Endothelial cell of umbilical vein (primary cell): ENCODE measurements around the gene PHACTR1. TPM values are rescaled to one million over a fixed set of nuclear protein-coding genes. Genes with fewer than 3 reads are reported as not detected.
"Not testable (repeated sequence)": the region's sequence is repeated elsewhere in the genome, so short reads cannot be mapped to it uniquely, and the experiment has no call there.

Experiments used
- BruUV-seq: library from RNA; stranded (reverse); fragments of 400-500 nt; replicated peaks from 2 replicates; lab custom pipeline; 2021; lab: Mats Ljungman, UMichigan
- CTCF ChIA-PET: fragments of 300-600, 350-600 bp; sonication (Branson Sonifier 250); formaldehyde crosslinking; loops from one replicate; lab custom pipeline; 2021; ENCODE audit warnings: antibody characterized with exemption, inconsistent platforms; lab: Charles Lee
- POLR2A ChIA-PET: fragments of 300-600, 350-600 bp; sonication (Branson Sonifier 250); formaldehyde crosslinking; loops from one replicate; lab custom pipeline; 2021; ENCODE audit warnings: antibody characterized with exemption, inconsistent platforms; lab: Charles Lee
- DNase-seq: peaks from one replicate; pipeline ENCODE4 v3.0.0-alpha.2; 2011; ENCODE audit warnings: low read depth, low spot score
- FAIRE-seq: peaks from 2 replicates; lab custom pipeline; 2011; peaks lifted over from hg19 to GRCh38; lab: Jason Lieb, UNC
- H2AFZ ChIP-seq: 2 replicates; pipeline ENCODE4 v1.6.0; 2012; ENCODE audit warnings: low read depth, low read length, control low read depth, inconsistent platforms
- H3K27ac ChIP-seq: 2 replicates; pipeline ENCODE4 v1.5.1; 2011; ENCODE audit warnings: low read depth, mild to moderate bottlenecking, control low read depth, low read length, moderate library complexity; ENCODE audit not compliant: insufficient read depth
- H3K27me3 ChIP-seq, 2 experiments: 2 replicates each; pipeline versions ENCODE4 v1.6.0 to v1.6.1; 2011; ENCODE audit warnings: low read length in 2 of 2, mixed read lengths in 1 of 2; ENCODE audit not compliant: control insufficient read depth in 2 of 2, insufficient read depth in 2 of 2
- H3K36me3 ChIP-seq, 2 experiments: 2 replicates in 1 of 2; 3 replicates in 1 of 2; pipeline ENCODE4 v1.5.1; 2011; ENCODE audit warnings: low read length in 2 of 2, mild to moderate bottlenecking in 1 of 2, moderate library complexity in 1 of 2; ENCODE audit not compliant: control insufficient read depth in 2 of 2, insufficient read depth in 2 of 2; ENCODE audit errors: extremely low read depth in 1 of 2
- H3K4me1 ChIP-seq: 3 replicates; pipeline ENCODE4 v1.5.1; 2011; ENCODE audit warnings: mild to moderate bottlenecking, low read length; ENCODE audit not compliant: control insufficient read depth, insufficient read depth; ENCODE audit errors: extremely low read depth
- H3K4me2 ChIP-seq: 2 replicates; pipeline ENCODE4 v1.6.1; 2011; ENCODE audit warnings: low read length, control low read depth, mixed read lengths; ENCODE audit not compliant: insufficient read depth
- H3K4me3 ChIP-seq, 3 experiments: fragments of 200-600 bp in 1 of 3; sonication (generic), shearing (Covaris generic) in 1 of 3; replicated peaks in 1 of 3; 2 replicates each; pipeline ENCODE4 v1.5.1; 2011 to 2016; ENCODE audit warnings: control low read depth in 3 of 3, low read length in 3 of 3, mild to moderate bottlenecking in 2 of 3, inconsistent platforms in 1 of 3, low read depth in 1 of 3, moderate library complexity in 1 of 3; ENCODE audit not compliant: insufficient read depth in 1 of 3
- H3K79me2 ChIP-seq: 2 replicates; pipeline ENCODE4 v1.6.0; 2012; ENCODE audit warnings: low read length, inconsistent platforms; ENCODE audit not compliant: control insufficient read depth, insufficient read depth
- H3K9ac ChIP-seq: replicated peaks from 2 replicates; pipeline ENCODE3; 2011; ENCODE audit warnings: low read length, control low read depth; ENCODE audit not compliant: insufficient read depth; ENCODE audit errors: extremely low read depth
- H3K9me1 ChIP-seq: replicated peaks from 3 replicates; pipeline ENCODE4 v1.6.0; 2011; ENCODE audit warnings: mild to moderate bottlenecking, low read length; ENCODE audit not compliant: control insufficient read depth, insufficient read depth; ENCODE audit errors: extremely low read depth
- H3K9me3 ChIP-seq: replicated peaks from 2 replicates; pipeline ENCODE4 v1.5.1; 2012; ENCODE audit warnings: low read length, inconsistent platforms; ENCODE audit not compliant: control insufficient read depth, insufficient read depth
- H4K20me1 ChIP-seq: replicated peaks from 2 replicates; pipeline ENCODE3; 2011; ENCODE audit warnings: mild to moderate bottlenecking, low read length; ENCODE audit not compliant: control insufficient read depth, insufficient read depth; ENCODE audit errors: extremely low read depth
- FOS ChIP-seq: IDR thresholded peaks from 2 replicates; pipeline ENCODE4 v1.6.1; 2011; ENCODE audit warnings: mild to moderate bottlenecking, low read length, moderate library complexity, borderline replicate concordance; ENCODE audit not compliant: insufficient read depth
- JUN ChIP-seq: IDR thresholded peaks from 2 replicates; pipeline ENCODE4 v1.6.1; 2011; ENCODE audit warnings: borderline replicate concordance, low read depth; ENCODE audit not compliant: insufficient read length, insufficient read depth
- MAX ChIP-seq: IDR thresholded peaks from 2 replicates; pipeline ENCODE4 v1.6.1; 2011; ENCODE audit not compliant: insufficient read depth, insufficient read length
- MYC ChIP-seq: IDR thresholded peaks from one replicate; pipeline ENCODE4 v1.6.1; 2011; ENCODE audit warnings: mild to moderate bottlenecking, low read depth, low read length
- POLR2AphosphoS5 ChIP-seq: IDR thresholded peaks from 2 replicates; pipeline ENCODE4 v1.6.1; 2012; ENCODE audit warnings: low read depth, mild to moderate bottlenecking, control low read depth, low read length, moderate library complexity; ENCODE audit not compliant: insufficient read depth
- dilution Hi-C: fragments of 300-500 bp; cut with MboI; formaldehyde crosslinking; loops from one replicate; pipeline ENCODE4 v1.15.0; 2019; ENCODE audit warnings: low sequenced_read_pairs; ENCODE audit not compliant: extremely low pct_ligation_motif_present
- intact Hi-C: fragments of 100-400 bp; cut with micrococcal nuclease; formaldehyde crosslinking; loops from one replicate; pipeline ENCODE4 v1.10.0; 2022
- polyA plus RNA-seq, 4 experiments: library from polyadenylated mRNA; depleted of rRNA in 3 of 4; stranded (reverse) in 3 of 4; unstranded in 1 of 4; fragments of >200 nt; gene quantifications; 2 replicates each; pipeline versions ENCODE4 v1.2.1 to v1.2.3, GENCODE V29; 2011 to 2012; ENCODE audit warnings: missing spikeins in 1 of 4
- total RNA-seq: library from RNA; stranded (reverse); gene quantifications from 2 replicates; pipeline ENCODE4 v1.2.3, GENCODE V29; 2021

The PHACTR1 gene
- total and polyA plus RNA-seq, 2 donors (not counting 3 experiments of a cell fraction or from before 2014, with no cell fraction given), result 2.4 to 23.2 TPM

GRCh38 chr6:13243033-13243432 is 526.5 kb downstream of the PHACTR1 start:
- H3K4me1 ChIP-seq, result no peaks in the 10 kb centered on the region
- H4K20me1 ChIP-seq, result no peaks in the 10 kb centered on the region
- dilution Hi-C loops (no loop called here), intact Hi-C loops (no loop called here)
- no peaks in the 10 kb centered on the region for H3K36me3 ChIP-seq
- H3K9me1 ChIP-seq, result no peaks in the 10 kb centered on the region
- H3K79me2 ChIP-seq, result no peaks in the 10 kb centered on the region
- TF ChIP-seq POLR2AphosphoS5 (no peak), JUN (no peak), MAX (no peak), FOS (no peak), MYC (no peak)
- H2AFZ ChIP-seq, result no peak overlapping the region
- H3K27ac ChIP-seq, result no peak overlapping the region
- FAIRE-seq, result no peak
- no peaks in the 10 kb centered on the region for H3K27me3 ChIP-seq
- no TSS peak for BruUV-seq
- ChIA-PET POLR2A (interaction anchor here (0.7 kb wide), 1 partner anchor 610 kb away, joined by 4 read pairs; no protein-coding TSS in a partner anchor), CTCF (interaction anchor here (0.5 to 1.3 kb wide), 5 partner anchors 17 to 331 kb away, joined by 3 read pairs; no protein-coding TSS in a partner anchor)
- DNase-seq, result no peak
- no peak overlapping the region for H3K4me2 ChIP-seq
- no peak overlapping the region for H3K4me3 ChIP-seq
- H3K9ac ChIP-seq, result no peak overlapping the region
- H3K9me3 ChIP-seq, result no peaks in the 10 kb centered on the region

GRCh38 chr6:13243745-13244144 is 527.2 kb downstream of the PHACTR1 start:
- H3K9me3 ChIP-seq, BruUV-seq, DNase-seq, H3K4me1 ChIP-seq, H3K4me3 ChIP-seq, FAIRE-seq, H4K20me1 ChIP-seq, H3K9me1 ChIP-seq, H3K9ac ChIP-seq, H3K36me3 ChIP-seq, H3K27ac ChIP-seq, H3K27me3 ChIP-seq, H3K79me2 ChIP-seq, intact Hi-C loops, H3K4me2 ChIP-seq, H2AFZ ChIP-seq, dilution Hi-C loops: not testable (repeated sequence)
- ChIA-PET CTCF (interaction anchor here (0.9 kb wide), 1 partner anchor 26 kb away, joined by 3 read pairs; no protein-coding TSS in a partner anchor), POLR2A (interaction anchor here (0.7 kb wide), 1 partner anchor 609 kb away, joined by 4 read pairs; no protein-coding TSS in a partner anchor)
